A549 (cell line): Measurements from ENCODE around the gene CEP112. TPM values are rescaled to one million over a fixed set of nuclear protein-coding genes. Genes with fewer than 3 reads are reported as not detected.

Source experiments
- ATAC-seq, 2 experiments: fragments of 200-7000 bp in 1 of 2; fragments of >200 bp in 1 of 2; cut with Nextera tagmentation in 1 of 2; cut with Tn5 transposase in 1 of 2; 3 replicates each; pipeline versions ENCODE4 v1.8.0 to v1.9.1; 2018 to 2020; ENCODE audit warnings: mild to moderate bottlenecking in 1 of 2, moderate library complexity in 1 of 2
- CTCF ChIA-PET: fragments of 300-600 bp; sonication (Branson Sonifier 250); formaldehyde crosslinking; extraction: SDS; loops from one replicate; lab custom pipeline; 2021; ENCODE audit warnings: antibody characterized with exemption, inconsistent platforms; lab: Yijun Ruan, JAX
- POLR2A ChIA-PET: fragments of 350-600 bp; formaldehyde crosslinking; extraction: SDS; loops from one replicate; lab custom pipeline; 2021; ENCODE audit warnings: antibody characterized with exemption, inconsistent platforms; lab: Yijun Ruan, JAX
- DNase-seq, 2 experiments: peaks; one replicate each; pipeline versions ENCODE4 v3.0.0 to v3.0.0-alpha.2; 2011 to 2016; ENCODE audit warnings: low read depth in 1 of 2, low spot score in 1 of 2
- FAIRE-seq: peaks from 2 replicates; lab custom pipeline; 2011; peaks lifted over from hg19 to GRCh38; lab: Jason Lieb, UNC
- H3K27ac ChIP-seq, 2 experiments: fragments of >200 bp; sonication (Bioruptor Twin); formaldehyde crosslinking; 3 replicates each; pipeline ENCODE4 v1.5.1; 2016 to 2017
- H3K4me1 ChIP-seq: fragments of >200 bp; sonication (Bioruptor Twin); formaldehyde crosslinking; 3 replicates; pipeline ENCODE4 v1.6.1; 2016
- H3K4me2 ChIP-seq: fragments of >200 bp; sonication (Bioruptor Twin); formaldehyde crosslinking; 3 replicates; pipeline ENCODE4 v1.6.1; 2016
- H3K4me3 ChIP-seq: fragments of >200 bp; sonication (Bioruptor Twin); formaldehyde crosslinking; 3 replicates; pipeline ENCODE4 v1.5.1; 2016
- H3K9me3 ChIP-seq: fragments of >200 bp; sonication (Bioruptor Twin); formaldehyde crosslinking; 3 replicates; pipeline ENCODE4 v1.6.1; 2016
- BCL3 ChIP-seq: fragments of >200 bp; sonication (Bioruptor Twin); formaldehyde crosslinking; IDR thresholded peaks from 3 replicates; pipeline ENCODE4 v1.6.1; 2016
- BHLHE40 ChIP-seq: IDR thresholded peaks from 2 replicates; pipeline ENCODE4 v1.6.1; 2012; ENCODE audit warnings: low read depth, low read length, inconsistent platforms
- CBX8 ChIP-seq: fragments of 200-600 bp; sonication (generic); IDR thresholded peaks from 2 replicates; pipeline ENCODE4 v1.6.1; 2016
- CEBPB ChIP-seq, 2 experiments: fragments of >200 bp in 1 of 2; sonication (Bioruptor Twin) in 1 of 2; formaldehyde crosslinking in 1 of 2; IDR thresholded peaks; 2 replicates each; pipeline ENCODE4 v1.6.1; 2012 to 2016
- CHD2 ChIP-seq: fragments of 150-350 bp; IDR thresholded peaks from 2 replicates; pipeline ENCODE4 v1.6.1; 2014; ENCODE audit warnings: low read length; ENCODE audit not compliant: partially characterized antibody
- CTCF ChIP-seq: fragments of >200 bp; sonication (Bioruptor Twin); formaldehyde crosslinking; IDR thresholded peaks from 3 replicates; pipeline ENCODE4 v1.5.1; 2016
- EHMT2 ChIP-seq: fragments of 200-600 bp; sonication (generic); IDR thresholded peaks from 2 replicates; pipeline ENCODE4 v1.6.1; 2016; ENCODE audit warnings: antibody characterized with exemption, low read depth, mild to moderate bottlenecking, moderate library complexity
- ESRRA ChIP-seq: fragments of 150-350 bp; IDR thresholded peaks from 2 replicates; pipeline ENCODE4 v1.6.1; 2014; ENCODE audit warnings: mild to moderate bottlenecking, low read length, borderline replicate concordance
- FOSB ChIP-seq: fragments of 250-450 bp; sonication (Bioruptor Pico); IDR thresholded peaks from 2 replicates; pipeline ENCODE4 v1.5.0; 2020; ENCODE audit warnings: mild to moderate bottlenecking, moderate library complexity
- HDAC2 ChIP-seq: fragments of 200-600 bp; sonication (generic); IDR thresholded peaks from 2 replicates; pipeline ENCODE4 v1.6.1; 2016
- HEYL ChIP-seq: fragments of 250-450 bp; sonication (Bioruptor Pico); IDR thresholded peaks from 2 replicates; pipeline ENCODE4 v1.8.0; 2021; ENCODE audit warnings: mild to moderate bottlenecking, moderate library complexity
- HOXA7 ChIP-seq: fragments of 250-450 bp; sonication (Bioruptor Pico); IDR thresholded peaks from 2 replicates; pipeline ENCODE4 v1.5.0; 2020; ENCODE audit warnings: mild to moderate bottlenecking, moderate library complexity
- HOXB5 ChIP-seq: fragments of 250-450 bp; sonication (Bioruptor Pico); IDR thresholded peaks from 2 replicates; pipeline ENCODE4 v1.5.0; 2020; ENCODE audit warnings: mild to moderate bottlenecking, moderate library complexity
- MYC ChIP-seq: IDR thresholded peaks from 2 replicates; pipeline ENCODE4 v1.6.1; 2012; ENCODE audit warnings: mild to moderate bottlenecking, inconsistent platforms, low read length, improper control_type of control experiment, borderline replicate concordance
- RCOR1 ChIP-seq: fragments of 150-350 bp; IDR thresholded peaks from 2 replicates; pipeline ENCODE4 v1.6.1; 2014; ENCODE audit warnings: antibody characterized with exemption, low read length, low read depth
- REST ChIP-seq: fragments of 200-600 bp; sonication (generic); IDR thresholded peaks from 2 replicates; pipeline ENCODE4 v1.6.1; 2016; ENCODE audit warnings: antibody characterized with exemption, mild to moderate bottlenecking, moderate library complexity
- TFCP2L1 ChIP-seq: fragments of 250-450 bp; sonication (Bioruptor Pico); IDR thresholded peaks from 2 replicates; pipeline ENCODE4 v1.5.0; 2021; ENCODE audit warnings: mild to moderate bottlenecking
- WGBS: methylation state at CpG from one replicate; pipeline ENCODE4 v1.1.6; 2017; ENCODE audit errors: missing lambda C conversion rate; 5-methylcytosine and 5-hydroxymethylcytosine counted together
- polyA plus RNA-seq, 4 experiments: library from polyadenylated mRNA; depleted of rRNA in 3 of 4; stranded (reverse); fragments of >200 nt; fragmentation: RNase III in 1 of 4; extraction: RNeasy Plus Mini Kit Qiagen cat#74134 plus additional on column Dnase treatment in 1 of 4; gene quantifications; 2 replicates in 3 of 4; 3 replicates in 1 of 4; pipeline ENCODE4 v1.2.3, GENCODE V29; 2011 to 2017
- TF ChIP-seq, protein P1 (sequence below): fragments of 150-350 bp; IDR thresholded peaks from 2 replicates; pipeline ENCODE4 v1.6.1; 2014; ENCODE audit warnings: low read depth, mild to moderate bottlenecking, low read length
- TF ChIP-seq, protein P2 (sequence below): fragments of 250-450 bp; sonication (Bioruptor Pico); IDR thresholded peaks from 2 replicates; pipeline ENCODE4 v1.5.0; 2020; ENCODE audit warnings: low read depth, mild to moderate bottlenecking, moderate library complexity
- TF ChIP-seq, protein P3 (sequence below): IDR thresholded peaks from 2 replicates; pipeline ENCODE4 v1.6.1; 2012

The CEP112 gene
- polyA plus RNA-seq, 2 of the 4 experiments (the other 2 are of a cell fraction) = 9.6 to 15.2 TPM

DNA sequence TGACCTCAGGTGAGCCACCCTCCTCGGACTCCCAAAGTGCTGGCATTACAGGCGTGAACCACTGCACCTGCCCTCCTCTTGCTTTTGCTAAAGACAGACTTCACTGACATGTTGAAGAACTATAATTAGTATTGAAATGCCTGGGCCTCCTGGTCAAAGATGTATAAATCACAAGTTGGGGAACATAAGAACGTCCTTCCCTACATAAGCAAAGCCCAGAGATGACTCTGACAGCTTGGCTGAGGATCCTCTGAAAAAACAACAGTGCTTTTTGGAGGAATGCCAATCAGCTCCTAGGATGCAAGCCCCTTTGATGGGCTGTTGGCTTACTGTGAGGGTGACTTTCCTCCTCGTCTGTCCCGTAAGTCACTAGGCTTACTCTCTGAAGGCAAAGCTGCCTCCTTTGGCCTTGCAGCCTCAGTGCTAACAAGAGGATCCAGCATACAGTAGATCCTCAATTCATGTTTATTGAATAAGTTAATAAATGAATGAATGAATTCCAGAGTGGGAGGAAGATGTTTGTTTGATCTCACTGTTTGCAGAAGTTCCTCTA, 30.9 kb upstream of the CEP112 start (continued):
- TF ChIP-seq CTCF = no peak

DNA sequence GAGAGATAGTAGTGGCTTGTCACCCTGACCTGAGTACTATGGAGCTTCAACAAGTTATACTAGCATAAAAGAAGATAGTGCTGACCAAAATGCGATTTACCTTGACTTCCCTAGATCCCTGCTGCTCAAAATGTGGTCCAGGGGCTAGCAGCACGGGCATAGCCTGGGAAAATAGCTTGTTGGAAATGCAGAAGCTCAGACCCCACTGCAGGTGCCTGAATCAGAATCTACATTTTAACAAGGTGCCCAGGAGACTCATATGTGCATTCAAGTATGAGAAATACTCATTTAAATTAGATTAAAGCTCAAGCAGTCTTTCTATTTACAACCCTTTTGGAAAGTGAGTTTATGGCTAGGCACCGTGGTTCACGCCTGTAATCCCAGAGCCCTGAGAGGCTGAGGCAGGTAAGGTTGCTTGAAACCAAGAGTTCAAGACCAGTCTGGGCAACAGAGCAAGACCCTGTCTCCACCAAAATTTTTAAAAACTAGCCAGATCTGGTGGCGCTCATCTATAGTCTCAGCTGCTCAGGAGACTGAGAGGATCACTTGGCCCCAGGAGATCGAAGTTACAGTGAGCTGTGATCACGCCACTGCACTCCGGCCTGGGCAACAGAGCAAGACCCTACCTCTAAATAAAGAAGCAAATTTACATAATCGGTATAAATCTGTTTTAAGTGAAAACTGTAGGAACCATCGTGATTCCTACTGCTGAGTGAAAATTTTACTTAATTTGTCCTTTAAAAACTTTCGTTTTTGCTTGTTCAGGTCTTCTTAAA, 30.0 kb upstream of the CEP112 start:
- CTCF ChIA-PET = interaction anchor here (0.6 to 3.5 kb wide), 6 partner anchors 8 to 404 kb away, joined by 3 to 20 read pairs (median 4); no protein-coding TSS in a partner anchor

More for the DNA sequence above, 30.0 kb upstream of the CEP112 start:
- Histone ChIP-seq H3K4me3 (no peak overlapping the region), H3K27ac (no peak overlapping the region), H3K4me1 (peaks cover 12% of the 10 kb centered on the region), H3K9me3 (no peaks in the 10 kb centered on the region), H3K4me2 (no peak overlapping the region)
- ATAC-seq (no peak), DNase-seq (no peak), FAIRE-seq (no peak)
- POLR2A ChIA-PET = no interaction called here
- WGBS = 91% methylated on average over 11 of the region's 11 CpGs
- no peak for TF ChIP-seq HEYL (CRISPR knock-in tag)
- no peak for TF ChIP-seq HDAC2
- TF ChIP-seq, protein P1, sequence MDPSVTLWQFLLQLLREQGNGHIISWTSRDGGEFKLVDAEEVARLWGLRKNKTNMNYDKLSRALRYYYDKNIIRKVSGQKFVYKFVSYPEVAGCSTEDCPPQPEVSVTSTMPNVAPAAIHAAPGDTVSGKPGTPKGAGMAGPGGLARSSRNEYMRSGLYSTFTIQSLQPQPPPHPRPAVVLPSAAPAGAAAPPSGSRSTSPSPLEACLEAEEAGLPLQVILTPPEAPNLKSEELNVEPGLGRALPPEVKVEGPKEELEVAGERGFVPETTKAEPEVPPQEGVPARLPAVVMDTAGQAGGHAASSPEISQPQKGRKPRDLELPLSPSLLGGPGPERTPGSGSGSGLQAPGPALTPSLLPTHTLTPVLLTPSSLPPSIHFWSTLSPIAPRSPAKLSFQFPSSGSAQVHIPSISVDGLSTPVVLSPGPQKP = no peak
- TF ChIP-seq CHD2 = no peak
- TF ChIP-seq HOXA7 (CRISPR knock-in tag) = no peak
- TF ChIP-seq REST = no peak
- no peak for TF ChIP-seq ESRRA
- TF ChIP-seq, protein P2, sequence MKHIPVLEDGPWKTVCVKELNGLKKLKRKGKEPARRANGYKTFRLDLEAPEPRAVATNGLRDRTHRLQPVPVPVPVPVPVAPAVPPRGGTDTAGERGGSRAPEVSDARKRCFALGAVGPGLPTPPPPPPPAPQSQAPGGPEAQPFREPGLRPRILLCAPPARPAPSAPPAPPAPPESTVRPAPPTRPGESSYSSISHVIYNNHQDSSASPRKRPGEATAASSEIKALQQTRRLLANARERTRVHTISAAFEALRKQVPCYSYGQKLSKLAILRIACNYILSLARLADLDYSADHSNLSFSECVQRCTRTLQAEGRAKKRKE (CRISPR knock-in tag) = no peak
- no peak for TF ChIP-seq BCL3
- TF ChIP-seq RCOR1 = no peak
- no peak for TF ChIP-seq MYC
- TF ChIP-seq HOXB5 (CRISPR knock-in tag) = no peak
- no peak for TF ChIP-seq EHMT2
- TF ChIP-seq TFCP2L1 = no peak
- TF ChIP-seq CEBPB (IDR thresholded peaks at IDR 0.05) = no peak
- no peak for TF ChIP-seq BHLHE40
- TF ChIP-seq, protein P3, sequence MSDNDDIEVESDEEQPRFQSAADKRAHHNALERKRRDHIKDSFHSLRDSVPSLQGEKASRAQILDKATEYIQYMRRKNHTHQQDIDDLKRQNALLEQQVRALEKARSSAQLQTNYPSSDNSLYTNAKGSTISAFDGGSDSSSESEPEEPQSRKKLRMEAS = no peak
- no peak for TF ChIP-seq CBX8
- TF ChIP-seq FOSB (CRISPR knock-in tag) = no peak
